Erythroblast (primary cell): ENCODE results near the gene RAB33A.

Source experiments
- GATA1 ChIP-seq: IDR thresholded peaks from 2 replicates; pipeline ENCODE4 v1.6.1; 2011; ENCODE audit warnings: low read depth, mild to moderate bottlenecking, control low read depth, low read length, moderate library complexity
- POLR2A ChIP-seq: IDR thresholded peaks from 2 replicates; pipeline ENCODE4 v1.6.1; 2011; ENCODE audit warnings: mild to moderate bottlenecking, low read length

DNA sequence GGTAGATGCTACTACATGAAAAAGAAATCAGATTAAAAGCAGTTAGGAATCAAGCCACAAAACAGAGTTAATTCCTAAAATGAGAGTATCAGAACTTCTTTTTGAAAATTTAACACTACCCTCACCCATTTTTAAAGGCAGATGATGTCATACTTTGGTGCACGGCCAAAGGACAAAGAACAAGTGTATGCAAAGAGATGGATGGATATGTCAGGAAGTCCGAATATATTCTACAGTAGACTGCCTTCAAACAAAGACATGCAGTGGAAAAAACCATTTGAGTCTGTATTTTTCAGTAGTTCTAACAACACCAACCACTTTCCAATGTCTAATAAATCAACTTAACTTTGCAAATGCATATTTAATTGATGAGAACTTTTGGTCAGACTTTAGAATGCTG, 8.4 kb upstream of the RAB33A start:
- TF ChIP-seq POLR2A (no peak), GATA1 (no peak)
